ENCODE data around the gene HEXA.

The HEXA gene

GRCh38 chr15:72411111-72411510 is 35.3 kb upstream of the HEXA start:
- TF ChIP-seq CTCF (IDR thresholded peaks at IDR 0.05; ENCODE audit: low read depth, low read length) = no peak

GRCh38 chr15:72406936-72407335 is 31.1 kb upstream of the HEXA start:
- TF ChIP-seq CTCF (IDR thresholded peaks at IDR 0.05; ENCODE audit: low read depth, low read length) = no peak
- no peak for DNase-seq (ENCODE audit: extremely low read depth, low read depth)

More at GRCh38 chr15:72411111-72411510, 35.3 kb upstream of the HEXA start:
- no peak for DNase-seq (ENCODE audit: extremely low read depth, low read depth)

GRCh38 chr15:72404841-72405240 is 29.0 kb upstream of the HEXA start:
- no peak for TF ChIP-seq CTCF (IDR thresholded peaks at IDR 0.05; ENCODE audit: low read depth, low read length)
- DNase-seq (ENCODE audit: extremely low read depth, low read depth) = no peak

- no peak for DNase-seq (ENCODE audit: extremely low read depth, low read depth)
- TF ChIP-seq CTCF (IDR thresholded peaks at IDR 0.05; ENCODE audit: low read depth, low read length) = no peak
Measured at GRCh38 chr15:72404356-72404755, 28.5 kb upstream of the HEXA start.

- DNase-seq (ENCODE audit: extremely low read depth, low read depth) = no peak
- no peak for TF ChIP-seq CTCF (IDR thresholded peaks at IDR 0.05; ENCODE audit: low read depth, low read length)
Measured at GRCh38 chr15:72402726-72403125, 26.9 kb upstream of the HEXA start.

GRCh38 chr15:72398648-72399047 is 22.8 kb upstream of the HEXA start:
- DNase-seq (ENCODE audit: extremely low read depth, low read depth) = no peak

More at GRCh38 chr15:72398648-72399047, 22.8 kb upstream of the HEXA start:
- no peak for TF ChIP-seq CTCF (IDR thresholded peaks at IDR 0.05; ENCODE audit: low read depth, low read length)

Measured in AG09319 (cell line).